HT1080 (cell line): Measurements from ENCODE around the gene CRB1. TPM values are rescaled to one million over a fixed set of nuclear protein-coding genes. Genes with fewer than 3 reads are reported as not detected.

Experiments
- DNase-seq: peaks from one replicate; pipeline ENCODE4 v3.0.0-alpha.2; 2015; ENCODE audit warnings: low read depth
- small RNA-seq: library from RNA; depleted of rRNA; stranded (forward); fragments of <200 nt; gene quantifications from one replicate; pipeline ENCODE3, GENCODE V24; 2014
- total RNA-seq: library from RNA; depleted of rRNA; stranded (reverse); fragments of >200 nt; shearing (Covaris generic); gene quantifications from 2 replicates; pipeline ENCODE4 v1.2.3, GENCODE V29; 2014; rRNA removed

CRB1 gene
- total RNA-seq, 1 experiment from 2014 or later = not detected

DNA sequence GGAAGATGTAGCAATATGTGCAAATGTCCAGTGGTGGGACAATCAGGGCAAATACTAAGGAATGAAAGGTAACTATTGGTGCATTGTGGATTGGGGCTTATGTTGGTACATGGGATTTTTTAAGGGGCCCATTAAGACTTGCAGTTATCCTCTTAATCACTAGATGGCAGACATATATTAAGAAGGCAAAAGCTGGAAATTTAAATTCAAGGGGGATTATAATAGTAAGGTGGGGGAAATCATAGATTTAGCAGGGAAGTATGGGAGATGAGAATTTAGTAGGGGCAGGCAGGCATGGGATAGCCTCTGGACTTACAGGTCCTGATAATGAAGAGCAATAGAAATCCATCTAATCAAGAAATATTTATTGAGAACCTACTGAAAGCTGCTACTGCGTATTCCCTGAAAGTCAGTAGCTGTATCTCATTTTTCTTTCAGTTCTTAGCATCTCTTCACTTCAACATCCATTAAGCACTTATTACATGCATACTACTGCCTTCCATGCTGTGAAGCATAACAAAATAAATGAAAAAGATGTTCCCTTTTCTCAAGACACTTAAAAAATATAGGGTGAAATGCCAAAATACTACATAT lies 251.8 kb downstream of the CRB1 start:
- peak; percentile 31 for DNase-seq

DNA sequence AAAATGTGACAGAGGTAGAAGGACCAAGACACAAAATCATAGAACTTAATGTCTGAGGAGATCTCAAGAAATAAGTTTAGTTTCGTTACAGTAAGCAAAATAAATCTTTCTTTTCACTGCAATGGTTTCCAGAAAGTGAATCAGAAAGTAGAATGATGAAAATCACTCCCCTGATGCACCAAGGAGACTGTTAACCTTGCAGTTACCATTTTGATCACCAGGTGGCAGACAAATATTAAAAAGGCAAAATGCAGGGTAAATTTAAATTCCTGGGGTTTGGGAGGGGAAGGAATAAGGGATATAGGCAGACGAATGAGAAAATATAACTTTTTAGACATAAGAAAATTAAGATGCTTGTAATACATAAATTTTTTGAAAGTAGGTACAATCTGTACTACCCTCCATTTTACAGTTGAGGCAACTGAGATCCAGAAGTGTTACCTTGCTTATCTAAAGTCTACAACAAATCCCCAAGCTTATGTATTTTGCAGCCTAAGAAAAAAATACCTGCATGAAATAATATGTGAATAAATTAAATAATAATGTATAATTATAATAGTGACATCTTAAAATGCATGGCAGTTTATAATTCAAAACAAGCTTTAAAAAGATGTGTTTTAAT lies 253.2 kb downstream of the CRB1 start:
- peak; percentile 24 for DNase-seq

DNA sequence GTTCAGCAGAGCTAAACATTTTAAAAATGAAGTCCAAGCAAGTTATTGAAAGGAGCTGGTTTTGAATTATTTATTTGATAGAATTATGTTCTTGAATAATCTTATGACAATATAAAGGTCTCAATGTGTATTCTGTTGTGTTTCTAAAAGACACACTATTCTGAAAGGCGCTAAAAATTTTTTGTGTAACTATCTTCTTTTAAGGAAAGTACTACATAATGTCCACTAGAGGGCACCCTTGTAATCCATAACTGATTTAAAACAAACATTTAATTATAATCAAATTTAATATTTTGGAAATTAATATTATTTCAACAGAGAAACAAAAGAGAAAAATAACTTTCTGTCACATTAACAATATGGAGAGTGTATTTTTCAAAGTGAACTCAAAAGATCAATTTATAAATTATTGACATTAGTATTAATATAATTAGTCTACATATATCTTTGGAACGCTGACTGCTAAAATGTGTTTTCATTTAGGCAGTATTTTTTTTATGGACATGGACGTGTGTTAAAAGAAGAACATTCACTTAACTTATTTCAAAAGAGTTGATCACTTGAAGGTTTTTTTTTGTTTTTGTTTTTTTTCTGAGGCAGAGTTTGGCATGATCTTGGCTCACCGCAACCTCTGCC lies 258.8 kb downstream of the CRB1 start:
- no peak for DNase-seq

Small RNA genes within 50 kb of the gene (small RNA-seq; reads per million reads assigned to genes)
- gene MRPS21P3 = not detected

Other genes starting within 250 kb of the CRB1 start
- gene F13B, start 201.0 kb upstream of the CRB1 start, total RNA-seq = not detected in 2 replicates
- 33.5 and 36.9 TPM in 2 replicates for gene ASPM, start 121.6 kb upstream of the CRB1 start, total RNA-seq
- 3.4 and 4.9 TPM in 2 replicates for gene ZBTB41, start 67.0 kb upstream of the CRB1 start, total RNA-seq